ENCODE data around the gene SLC30A10.
A peak's percentile ranks its signal among the peaks of the same experiment; 100 is the strongest.

The SLC30A10 gene

GRCh38 chr1:219927956-219928790 lies at the start of gene SLC30A10:
Gene SLC30A10, minus strand, starts transcription at chr1:219928557. Its CDS starts 117 bp downstream, at chr1:219928440.
- no peaks in the 10 kb centered on the region for H3K9me3 ChIP-seq (ENCODE audit: control insufficient read depth in 2 of 2, low read length in 2 of 2)
- no peak within 1 kb of the TSS for H3K27ac ChIP-seq (ENCODE audit: low read length)
- H3K4me3 ChIP-seq (ENCODE audit: low read length in 2 of 2), result peak within 1 kb of the TSS; percentile 51 to 69
- peaks cover 7% of the 10 kb centered on the region for H3K4me1 ChIP-seq (ENCODE audit: control insufficient read depth, insufficient read depth, low read length)
- peaks cover 20 to 25% of the 10 kb centered on the region in 2 donors for H3K27me3 ChIP-seq (ENCODE audit: control insufficient read depth in 1 of 2, insufficient read depth in 2 of 2, low read length in 2 of 2)
- no peaks in the 10 kb centered on the region for H3K36me3 ChIP-seq (ENCODE audit: control insufficient read depth in 2 of 2, insufficient read depth in 2 of 2, low read length in 2 of 2)
- H3K9ac ChIP-seq (ENCODE audit: low read length in 2 of 2), result no peak within 1 kb of the TSS

- no peaks in the 10 kb centered on the region for H3K9me3 ChIP-seq (ENCODE audit: control insufficient read depth in 2 of 2, low read length in 2 of 2)
- H3K9ac ChIP-seq (ENCODE audit: low read length in 2 of 2), result no peak overlapping the region
- H3K4me1 ChIP-seq (ENCODE audit: control insufficient read depth, insufficient read depth, low read length), result no peaks in the 10 kb centered on the region
- no peak overlapping the region for H3K4me3 ChIP-seq (ENCODE audit: low read length in 2 of 2)
- no peak overlapping the region for H3K27ac ChIP-seq (ENCODE audit: low read length)
- H3K36me3 ChIP-seq (ENCODE audit: control insufficient read depth in 2 of 2, insufficient read depth in 2 of 2, low read length in 2 of 2), result peaks cover 15 to 25% of the 10 kb centered on the region in 2 donors
- H3K27me3 ChIP-seq (ENCODE audit: control insufficient read depth in 1 of 2, insufficient read depth in 2 of 2, low read length in 2 of 2), result no peaks in the 10 kb centered on the region
Measured at GRCh38 chr1:219973213-219973612, 44.9 kb upstream of the SLC30A10 start.

GRCh38 chr1:219967361-219967760 lies 39.0 kb upstream of the SLC30A10 start:
- Histone ChIP-seq H3K36me3 (ENCODE audit: control insufficient read depth in 2 of 2, insufficient read depth in 2 of 2, low read length in 2 of 2) (peaks cover 7 to 8% of the 10 kb centered on the region in 2 donors), H3K27me3 (ENCODE audit: control insufficient read depth in 1 of 2, insufficient read depth in 2 of 2, low read length in 2 of 2) (no peaks in the 10 kb centered on the region), H3K4me3 (ENCODE audit: low read length in 2 of 2) (no peak overlapping the region)

GRCh38 chr1:219966071-219966349 lies 37.7 kb upstream of the SLC30A10 start:
- Histone ChIP-seq H3K36me3 (ENCODE audit: control insufficient read depth in 2 of 2, insufficient read depth in 2 of 2, low read length in 2 of 2) (peaks cover 5 to 8% of the 10 kb centered on the region in 2 donors), H3K4me3 (ENCODE audit: low read length in 2 of 2) (no peak overlapping the region), H3K9me3 (ENCODE audit: control insufficient read depth in 2 of 2, low read length in 2 of 2) (no peaks in the 10 kb centered on the region), H3K27ac (ENCODE audit: low read length) (no peak overlapping the region), H3K27me3 (ENCODE audit: control insufficient read depth in 1 of 2, insufficient read depth in 2 of 2, low read length in 2 of 2) (no peaks in the 10 kb centered on the region), H3K4me1 (ENCODE audit: control insufficient read depth, insufficient read depth, low read length) (no peaks in the 10 kb centered on the region), H3K9ac (ENCODE audit: low read length in 2 of 2) (no peak overlapping the region)

More at GRCh38 chr1:219967361-219967760, 39.0 kb upstream of the SLC30A10 start:
- no peak overlapping the region for H3K27ac ChIP-seq (ENCODE audit: low read length)
- no peaks in the 10 kb centered on the region for H3K9me3 ChIP-seq (ENCODE audit: control insufficient read depth in 2 of 2, low read length in 2 of 2)
- H3K4me1 ChIP-seq (ENCODE audit: control insufficient read depth, insufficient read depth, low read length), result no peaks in the 10 kb centered on the region
- H3K9ac ChIP-seq (ENCODE audit: low read length in 2 of 2), result no peak overlapping the region

GRCh38 chr1:219965285-219966070 lies 37.1 kb upstream of the SLC30A10 start:
- Histone ChIP-seq H3K27me3 (ENCODE audit: control insufficient read depth in 1 of 2, insufficient read depth in 2 of 2, low read length in 2 of 2) (no peaks in the 10 kb centered on the region), H3K4me1 (ENCODE audit: control insufficient read depth, insufficient read depth, low read length) (no peaks in the 10 kb centered on the region), H3K36me3 (ENCODE audit: control insufficient read depth in 2 of 2, insufficient read depth in 2 of 2, low read length in 2 of 2) (peaks cover 5 to 8% of the 10 kb centered on the region in 2 donors), H3K9ac (ENCODE audit: low read length in 2 of 2) (no peak overlapping the region), H3K27ac (ENCODE audit: low read length) (no peak overlapping the region), H3K9me3 (ENCODE audit: control insufficient read depth in 2 of 2, low read length in 2 of 2) (no peaks in the 10 kb centered on the region), H3K4me3 (ENCODE audit: low read length in 2 of 2) (no peak overlapping the region)

- Histone ChIP-seq H3K27ac (ENCODE audit: low read length) (no peak overlapping the region), H3K9me3 (ENCODE audit: control insufficient read depth in 2 of 2, low read length in 2 of 2) (no peaks in the 10 kb centered on the region), H3K4me1 (ENCODE audit: control insufficient read depth, insufficient read depth, low read length) (no peaks in the 10 kb centered on the region), H3K27me3 (ENCODE audit: control insufficient read depth in 1 of 2, insufficient read depth in 2 of 2, low read length in 2 of 2) (no peaks in the 10 kb centered on the region), H3K4me3 (ENCODE audit: low read length in 2 of 2) (no peak overlapping the region), H3K9ac (ENCODE audit: low read length in 2 of 2) (no peak overlapping the region), H3K36me3 (ENCODE audit: control insufficient read depth in 2 of 2, insufficient read depth in 2 of 2, low read length in 2 of 2) (peaks cover 0 to 2% of the 10 kb centered on the region in 2 donors)
Measured at GRCh38 chr1:219963432-219963831, 35.1 kb upstream of the SLC30A10 start.

- H3K27me3 ChIP-seq (ENCODE audit: control insufficient read depth in 1 of 2, insufficient read depth in 2 of 2, low read length in 2 of 2), result no peaks in the 10 kb centered on the region
- H3K27ac ChIP-seq (ENCODE audit: low read length), result no peak overlapping the region
- H3K4me3 ChIP-seq (ENCODE audit: low read length in 2 of 2), result no peak overlapping the region
- no peak overlapping the region for H3K9ac ChIP-seq (ENCODE audit: low read length in 2 of 2)
- no peaks in the 10 kb centered on the region for H3K4me1 ChIP-seq (ENCODE audit: control insufficient read depth, insufficient read depth, low read length)
- H3K9me3 ChIP-seq (ENCODE audit: control insufficient read depth in 2 of 2, low read length in 2 of 2), result no peaks in the 10 kb centered on the region
- no peaks in the 10 kb centered on the region for H3K36me3 ChIP-seq (ENCODE audit: control insufficient read depth in 2 of 2, insufficient read depth in 2 of 2, low read length in 2 of 2)
Measured at GRCh38 chr1:219961684-219962083, 33.3 kb upstream of the SLC30A10 start.

- no peaks in the 10 kb centered on the region for H3K36me3 ChIP-seq (ENCODE audit: control insufficient read depth in 2 of 2, insufficient read depth in 2 of 2, low read length in 2 of 2)
- H3K4me1 ChIP-seq (ENCODE audit: control insufficient read depth, insufficient read depth, low read length), result no peaks in the 10 kb centered on the region
- no peak overlapping the region for H3K4me3 ChIP-seq (ENCODE audit: low read length in 2 of 2)
- H3K27ac ChIP-seq (ENCODE audit: low read length), result no peak overlapping the region
- no peak overlapping the region for H3K9ac ChIP-seq (ENCODE audit: low read length in 2 of 2)
- no peaks in the 10 kb centered on the region for H3K9me3 ChIP-seq (ENCODE audit: control insufficient read depth in 2 of 2, low read length in 2 of 2)
- no peaks in the 10 kb centered on the region for H3K27me3 ChIP-seq (ENCODE audit: control insufficient read depth in 1 of 2, insufficient read depth in 2 of 2, low read length in 2 of 2)
Measured at GRCh38 chr1:219959540-219960203, 31.3 kb upstream of the SLC30A10 start.

GRCh38 chr1:219958875-219959417 lies 30.6 kb upstream of the SLC30A10 start:
- Histone ChIP-seq H3K27ac (ENCODE audit: low read length) (no peak overlapping the region), H3K27me3 (ENCODE audit: control insufficient read depth in 1 of 2, insufficient read depth in 2 of 2, low read length in 2 of 2) (no peaks in the 10 kb centered on the region)

GRCh38 chr1:219954736-219955421 lies 26.5 kb upstream of the SLC30A10 start:
- Histone ChIP-seq H3K9me3 (ENCODE audit: control insufficient read depth in 2 of 2, low read length in 2 of 2) (no peaks in the 10 kb centered on the region), H3K27ac (ENCODE audit: low read length) (no peak overlapping the region), H3K27me3 (ENCODE audit: control insufficient read depth in 1 of 2, insufficient read depth in 2 of 2, low read length in 2 of 2) (no peaks in the 10 kb centered on the region), H3K36me3 (ENCODE audit: control insufficient read depth in 2 of 2, insufficient read depth in 2 of 2, low read length in 2 of 2) (no peaks in the 10 kb centered on the region), H3K9ac (ENCODE audit: low read length in 2 of 2) (no peak overlapping the region), H3K4me3 (ENCODE audit: low read length in 2 of 2) (no peak overlapping the region), H3K4me1 (ENCODE audit: control insufficient read depth, insufficient read depth, low read length) (no peaks in the 10 kb centered on the region)

More at GRCh38 chr1:219958875-219959417, 30.6 kb upstream of the SLC30A10 start:
- H3K36me3 ChIP-seq (ENCODE audit: control insufficient read depth in 2 of 2, insufficient read depth in 2 of 2, low read length in 2 of 2), result no peaks in the 10 kb centered on the region
- no peaks in the 10 kb centered on the region for H3K4me1 ChIP-seq (ENCODE audit: control insufficient read depth, insufficient read depth, low read length)
- H3K9me3 ChIP-seq (ENCODE audit: control insufficient read depth in 2 of 2, low read length in 2 of 2), result no peaks in the 10 kb centered on the region
- no peak overlapping the region for H3K9ac ChIP-seq (ENCODE audit: low read length in 2 of 2)
- no peak overlapping the region for H3K4me3 ChIP-seq (ENCODE audit: low read length in 2 of 2)

Measured in stomach smooth muscle (tissue), 2 donors.